HepG2 (cell line): Measurements from ENCODE around the gene BRCA2. TPM values are rescaled to one million over a fixed set of nuclear protein-coding genes. Genes with fewer than 3 reads are reported as not detected.
A peak's percentile ranks its signal among the peaks of the same experiment; 100 is the strongest.

Source experiments
- ATAC-seq: fragments of 200-7000 bp; cut with Tn5 transposase; 3 replicates; pipeline ENCODE4 v1.9.1; 2020; ENCODE audit warnings: mild to moderate bottlenecking, moderate library complexity
- BruUV-seq: library from RNA; stranded (reverse); fragments of 400-500 nt; replicated peaks from 2 replicates; lab custom pipeline; 2021; lab: Mats Ljungman, UMichigan
- CTCF ChIA-PET: fragments of 300-600 bp; formaldehyde crosslinking; extraction: SDS; loops from one replicate; lab custom pipeline; 2021; ENCODE audit warnings: low total read pairs, inconsistent platforms, low intra/inter-chr PET ratio; lab: Yijun Ruan, JAX
- POLR2A ChIA-PET: fragments of 350-600 bp; sonication (Branson Sonifier 250); formaldehyde crosslinking; loops from one replicate; lab custom pipeline; 2020; ENCODE audit warnings: antibody characterized with exemption, inconsistent platforms; lab: Yijun Ruan, JAX
- DNase-seq: peaks from one replicate; pipeline ENCODE4 v3.0.0-alpha.2; 2015; ENCODE audit warnings: low spot score
- FAIRE-seq: peaks from 3 replicates; lab custom pipeline; 2011; peaks lifted over from hg19 to GRCh38; lab: Jason Lieb, UNC
- H2AFZ ChIP-seq: one replicate; pipeline ENCODE4 v1.6.1; 2011; ENCODE audit warnings: low read length, inconsistent platforms
- H3K27ac ChIP-seq: fragments of 300-600 bp; 3 replicates; pipeline ENCODE4 v1.8.0; 2011; ENCODE audit warnings: mixed run types, mild to moderate bottlenecking, mixed read lengths, low read length, inconsistent platforms; ENCODE audit not compliant: insufficient read depth; ENCODE audit errors: extremely low read length
- H3K27me3 ChIP-seq, 2 experiments: fragments of 200-600 bp in 1 of 2; 2 replicates in 1 of 2; 3 replicates in 1 of 2; pipeline versions ENCODE4 v1.6.0 to v1.8.0; 2011; ENCODE audit warnings: low read length in 2 of 2, mild to moderate bottlenecking in 2 of 2, moderate library complexity in 2 of 2, inconsistent platforms in 1 of 2; ENCODE audit not compliant: insufficient read depth in 2 of 2, control insufficient read depth in 1 of 2
- H3K36me3 ChIP-seq, 2 experiments: fragments of 200-600 bp in 1 of 2; replicated peaks in 1 of 2; 2 replicates in 1 of 2; 3 replicates in 1 of 2; pipeline versions ENCODE4 v1.5.1 to v1.8.0; 2011; ENCODE audit warnings: low read length in 2 of 2, inconsistent platforms in 1 of 2; ENCODE audit not compliant: insufficient read depth in 2 of 2, control insufficient read depth in 1 of 2
- H3K4me1 ChIP-seq: 2 replicates; pipeline ENCODE4 v1.5.1; 2012; ENCODE audit warnings: low read length, inconsistent platforms; ENCODE audit not compliant: insufficient read depth
- H3K4me2 ChIP-seq: 2 replicates; pipeline ENCODE4 v1.6.0; 2011; ENCODE audit warnings: low read depth, low read length, inconsistent platforms
- H3K4me3 ChIP-seq, 3 experiments: fragments of 200-600 bp in 1 of 3; sonication (generic), shearing (Covaris generic) in 1 of 3; replicated peaks in 1 of 3; 2 replicates each; pipeline ENCODE4 v1.5.1; 2011 to 2016; ENCODE audit warnings: low read length in 3 of 3, inconsistent platforms in 2 of 3, low read depth in 2 of 3, mild to moderate bottlenecking in 2 of 3, control low read depth in 1 of 3, mixed read lengths in 1 of 3; ENCODE audit not compliant: insufficient read depth in 1 of 3
- H3K79me2 ChIP-seq: one replicate; pipeline ENCODE4 v1.6.1; 2011; ENCODE audit warnings: low read length, inconsistent platforms; ENCODE audit not compliant: insufficient read depth
- H3K9ac ChIP-seq: 2 replicates; pipeline ENCODE4 v1.6.0; 2011; ENCODE audit warnings: mild to moderate bottlenecking, low read depth, low read length, inconsistent platforms; ENCODE audit not compliant: insufficient read depth
- H3K9me3 ChIP-seq: 2 replicates; pipeline ENCODE4 v1.5.1; 2012; ENCODE audit warnings: mild to moderate bottlenecking, low read length
- H4K20me1 ChIP-seq: 2 replicates; pipeline ENCODE4 v1.6.0; 2011; ENCODE audit warnings: inconsistent platforms, mild to moderate bottlenecking, low read length, moderate library complexity; ENCODE audit not compliant: insufficient read depth
- AHR ChIP-seq: IDR thresholded peaks from 2 replicates; pipeline ENCODE4 v1.6.1; 2018; ENCODE audit warnings: missing genetic modification reagents, missing compliant biosample characterization
- DBP ChIP-seq: sonication (generic); formaldehyde crosslinking; IDR thresholded peaks from 2 replicates; pipeline ENCODE4 v1.4.0; 2020; ENCODE audit warnings: missing genetic modification reagents; ENCODE audit errors: not compliant biosample characterization
- HNF4G ChIP-seq, 2 experiments: sonication (generic) in 1 of 2; formaldehyde crosslinking in 1 of 2; IDR thresholded peaks; 2 replicates each; pipeline versions ENCODE4 v1.4.0 to v1.6.1; 2011 to 2020; ENCODE audit warnings: borderline replicate concordance in 2 of 2, low read depth in 2 of 2, mild to moderate bottlenecking in 2 of 2, low read length in 1 of 2, missing genetic modification reagents in 1 of 2, moderate library complexity in 1 of 2
- TP53 ChIP-seq: sonication (generic); formaldehyde crosslinking; conservative IDR thresholded peaks from 2 replicates; pipeline ENCODE4 v1.4.0; 2020; ENCODE audit warnings: missing genetic modification reagents
- ZNF558 ChIP-seq: sonication (generic); formaldehyde crosslinking; IDR thresholded peaks from 2 replicates; pipeline ENCODE4 v1.9.0; 2022; ENCODE audit warnings: mild to moderate bottlenecking, missing genetic modification reagents, borderline replicate concordance
- ZNF562 ChIP-seq: sonication (generic); formaldehyde crosslinking; IDR thresholded peaks from 2 replicates; pipeline ENCODE4 v1.8.0; 2022; ENCODE audit warnings: missing genetic modification reagents, borderline replicate concordance
- ZNF589 ChIP-seq: sonication (generic); formaldehyde crosslinking; conservative IDR thresholded peaks from 2 replicates; pipeline ENCODE4 v1.8.0; 2022; ENCODE audit warnings: mild to moderate bottlenecking, moderate library complexity, missing genetic modification reagents
- ZSCAN20 ChIP-seq: sonication (generic); formaldehyde crosslinking; IDR thresholded peaks from 2 replicates; pipeline ENCODE4 v1.4.0; 2020; ENCODE audit warnings: missing genetic modification reagents, mild to moderate bottlenecking, borderline replicate concordance
- WGBS: methylation state at CpG from one replicate; pipeline ENCODE4 v1.1.6; 2017; ENCODE audit warnings: low lambda C conversion rate; 5-methylcytosine and 5-hydroxymethylcytosine counted together
- in situ Hi-C: cut with HindIII; loops from 2 replicates; pipeline ENCODE4 v1.10.0; 2017; ENCODE audit warnings: low pct_unique_long_range_greater_than_20kb; ENCODE audit not compliant: extremely low pct_ligation_motif_present
- intact Hi-C: fragments of 100-400 bp; cut with micrococcal nuclease; formaldehyde crosslinking; loops from one replicate; pipeline ENCODE4 v1.10.0; 2022; ENCODE audit not compliant: unreplicated experiment
- polyA plus RNA-seq, 8 experiments: library from polyadenylated mRNA; depleted of rRNA in 3 of 8; stranded (reverse) in 7 of 8; unstranded in 1 of 8; fragments of >200 nt; fragmentation: Illumina TruSeq in 4 of 8; extraction: Trizol in 4 of 8; gene quantifications; 2 replicates each; pipeline versions ENCODE4 v1.2.1 to v1.2.3, GENCODE V29; 2011 to 2016; ENCODE audit warnings: low read depth in 4 of 8, missing spikeins in 1 of 8, mixed read lengths in 1 of 8; ENCODE audit not compliant: insufficient read depth in 1 of 8
- total RNA-seq, 5 experiments: library from RNA; depleted of rRNA; stranded (reverse); fragments of >200 nt; fragmentation: Illumina TruSeq; extraction: Trizol; gene quantifications; 2 replicates each; pipeline ENCODE4 v1.2.3, GENCODE V29; 2016; ENCODE audit warnings: low read depth in 1 of 5

The BRCA2 gene
- total and polyA plus RNA-seq, 2 of the 13 experiments (the other 11 are each of a cell fraction or from before 2014, with no cell fraction given) = 3.1 to 24.6 TPM

GRCh38 chr13:32430018-32430747 is 114.9 kb downstream of the BRCA2 start:
- no TSS peak for BruUV-seq
- ChIA-PET POLR2A (interaction anchor here (2.5 kb wide), 1 partner anchor 175 kb away, joined by 19 read pairs; no protein-coding TSS in a partner anchor), CTCF (no interaction called here)
- Histone ChIP-seq H2AFZ (no peak overlapping the region), H3K27ac (no peak overlapping the region), H3K79me2 (peaks cover 19% of the 10 kb centered on the region), H3K27me3 (no peaks in the 10 kb centered on the region; a peak in 1 of 5 replicates), H3K4me2 (no peak overlapping the region), H3K4me1 (peaks cover 45% of the 10 kb centered on the region), H3K9ac (peak overlapping the region; percentile 16; the same call in 1 of the 2 replicates), H4K20me1 (peaks cover 15% of the 10 kb centered on the region; the same call in 1 of the 2 replicates), H3K4me3 (no peak overlapping the region), H3K9me3 (no peaks in the 10 kb centered on the region), H3K36me3 (no peaks in the 10 kb centered on the region; a peak in 1 of 5 replicates)
- DNase-seq (no peak), ATAC-seq (no peak), FAIRE-seq (no peak)
- intact Hi-C loops (no loop called here), in situ Hi-C loops (loop anchor here (25.0 kb wide), 1 partner anchor 393 kb away; the partner anchor contains the start of gene FRY)
- TF ChIP-seq DBP (CRISPR knock-in tag) = no peak
- TF ChIP-seq TP53 = no peak
- TF ChIP-seq ZSCAN20 (CRISPR knock-in tag) = no peak
- TF ChIP-seq ZNF562 (CRISPR knock-in tag) = no peak
- no peak for TF ChIP-seq HNF4G (IDR thresholded peaks at IDR 0.05; ENCODE audit: borderline replicate concordance, low read depth, low read length)
- TF ChIP-seq HNF4G (CRISPR knock-in tag; IDR thresholded peaks at IDR 0.05; ENCODE audit: borderline replicate concordance, low read depth) = no peak
- no peak for TF ChIP-seq ZNF589 (CRISPR knock-in tag)
- no peak for TF ChIP-seq AHR (CRISPR knock-in tag)
- TF ChIP-seq ZNF558 (CRISPR knock-in tag) = no peak
- 93% methylated on average over 6 of the region's 6 CpGs for WGBS
